Panc1 (cell line): ENCODE results near the gene C1orf167.

ENCODE experiments used
- REST ChIP-seq, 2 experiments: IDR thresholded peaks; 2 replicates each; pipeline ENCODE4 v1.6.1; 2011 to 2012; ENCODE audit warnings: low read depth in 2 of 2, control low read depth in 1 of 2, low read length in 1 of 2, mild to moderate bottlenecking in 1 of 2, moderate library complexity in 1 of 2; ENCODE audit not compliant: insufficient read depth in 1 of 2
- SIN3A ChIP-seq: IDR thresholded peaks from 2 replicates; pipeline ENCODE4 v1.6.1; 2012; ENCODE audit warnings: low read depth, mild to moderate bottlenecking, low read length, moderate library complexity, borderline replicate concordance; ENCODE audit not compliant: insufficient read depth
- TF ChIP-seq, protein P1 (sequence below): fragments of 450-650 bp; IDR thresholded peaks from 2 replicates; pipeline ENCODE4 v1.5.1; 2017; ENCODE audit warnings: mild to moderate bottlenecking

- TF ChIP-seq, protein P1, sequence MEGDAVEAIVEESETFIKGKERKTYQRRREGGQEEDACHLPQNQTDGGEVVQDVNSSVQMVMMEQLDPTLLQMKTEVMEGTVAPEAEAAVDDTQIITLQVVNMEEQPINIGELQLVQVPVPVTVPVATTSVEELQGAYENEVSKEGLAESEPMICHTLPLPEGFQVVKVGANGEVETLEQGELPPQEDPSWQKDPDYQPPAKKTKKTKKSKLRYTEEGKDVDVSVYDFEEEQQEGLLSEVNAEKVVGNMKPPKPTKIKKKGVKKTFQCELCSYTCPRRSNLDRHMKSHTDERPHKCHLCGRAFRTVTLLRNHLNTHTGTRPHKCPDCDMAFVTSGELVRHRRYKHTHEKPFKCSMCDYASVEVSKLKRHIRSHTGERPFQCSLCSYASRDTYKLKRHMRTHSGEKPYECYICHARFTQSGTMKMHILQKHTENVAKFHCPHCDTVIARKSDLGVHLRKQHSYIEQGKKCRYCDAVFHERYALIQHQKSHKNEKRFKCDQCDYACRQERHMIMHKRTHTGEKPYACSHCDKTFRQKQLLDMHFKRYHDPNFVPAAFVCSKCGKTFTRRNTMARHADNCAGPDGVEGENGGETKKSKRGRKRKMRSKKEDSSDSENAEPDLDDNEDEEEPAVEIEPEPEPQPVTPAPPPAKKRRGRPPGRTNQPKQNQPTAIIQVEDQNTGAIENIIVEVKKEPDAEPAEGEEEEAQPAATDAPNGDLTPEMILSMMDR: no peak
- TF ChIP-seq SIN3A: no peak
- TF ChIP-seq REST (IDR thresholded peaks at IDR 0.05; ENCODE audit: insufficient read depth in 1 of 2, low read depth in 2 of 2, low read length in 1 of 2): no peak
Observed at GRCh38 chr1:11767922-11768704, 6.1 kb downstream of the C1orf167 start.
